PC-3 (cell line): ENCODE data around the gene SNTA1. TPM values are rescaled to one million over a fixed set of nuclear protein-coding genes. Genes with fewer than 3 reads are reported as not detected.
A peak's percentile ranks its signal among the peaks of the same experiment; 100 is the strongest.

Experiments used
- ATAC-seq: fragments of 200-7000 bp; cut with Tn5 transposase; 2 replicates; pipeline ENCODE4 v1.9.1; 2020; ENCODE audit warnings: mild to moderate bottlenecking, moderate library complexity
- BruUV-seq: library from RNA; stranded (reverse); fragments of 400-500 nt; replicated peaks from 2 replicates; lab custom pipeline; 2021; lab: Mats Ljungman, UMichigan
- CTCF ChIA-PET: fragments of 300-600 bp; sonication (Branson Sonifier 250); formaldehyde crosslinking; loops from one replicate; lab custom pipeline; 2022; ENCODE audit warnings: antibody characterized with exemption; lab: Charles Lee
- POLR2A ChIA-PET: fragments of 300-600 bp; sonication (Branson Sonifier 250); formaldehyde crosslinking; loops from one replicate; lab custom pipeline; 2022; ENCODE audit warnings: antibody characterized with exemption; ENCODE audit not compliant: unreplicated experiment; lab: Charles Lee
- DNase-seq: peaks from one replicate; pipeline ENCODE4 v3.0.0-alpha.2; 2015
- H2AFZ ChIP-seq: fragments of 300-600 bp; sonication (generic); 2 replicates; pipeline ENCODE4 v1.6.0; 2016; ENCODE audit warnings: antibody characterized with exemption, low read length
- H3F3A ChIP-seq: fragments of 300-600 bp; sonication (generic); one replicate; pipeline ENCODE4 v1.6.0; 2017; ENCODE audit warnings: antibody characterized with exemption, low read length, control low read depth, mild to moderate bottlenecking; ENCODE audit not compliant: unreplicated experiment
- H3K27ac ChIP-seq: fragments of 300-600 bp; sonication (generic); 2 replicates; pipeline ENCODE4 v1.5.1; 2016; ENCODE audit warnings: mild to moderate bottlenecking, low read length
- H3K27me3 ChIP-seq: fragments of 300-600 bp; sonication (generic); 2 replicates; pipeline ENCODE4 v1.6.1; 2016; ENCODE audit warnings: low read length, mixed read lengths
- H3K36me3 ChIP-seq: fragments of 300-600 bp; sonication (generic); 2 replicates; pipeline ENCODE4 v1.6.1; 2016; ENCODE audit warnings: low read depth, mixed run types, low read length, mixed read lengths
- H3K4me1 ChIP-seq: fragments of 300-600 bp; sonication (generic); 2 replicates; pipeline ENCODE4 v1.5.1; 2016; ENCODE audit warnings: low read length; ENCODE audit not compliant: insufficient read depth
- H3K4me2 ChIP-seq: fragments of 300-600 bp; sonication (generic); 2 replicates; pipeline ENCODE4 v1.6.0; 2016; ENCODE audit warnings: low read length
- H3K4me3 ChIP-seq: fragments of 300-600 bp; sonication (generic); 2 replicates; pipeline ENCODE4 v1.5.1; 2016; ENCODE audit warnings: mild to moderate bottlenecking, low read length, mixed read lengths
- H3K79me2 ChIP-seq: fragments of 300-600 bp; sonication (generic); 2 replicates; pipeline ENCODE4 v1.6.1; 2017; ENCODE audit warnings: low read length, mixed read lengths
- H3K9ac ChIP-seq: fragments of 300-600 bp; sonication (generic); 2 replicates; pipeline ENCODE4 v1.6.0; 2016; ENCODE audit warnings: mild to moderate bottlenecking, low read length
- H3K9me2 ChIP-seq: fragments of 300-600 bp; sonication (generic); replicated peaks from 2 replicates; pipeline ENCODE4 v1.6.1; 2016; ENCODE audit warnings: mixed run types, low read length, mixed read lengths
- H3K9me3 ChIP-seq: fragments of 300-600 bp; sonication (generic); 2 replicates; pipeline ENCODE4 v1.6.1; 2016; ENCODE audit warnings: low read length, mixed read lengths
- H4K20me1 ChIP-seq: fragments of 300-600 bp; sonication (generic); 2 replicates; pipeline ENCODE4 v1.6.1; 2016; ENCODE audit warnings: low read length, mixed read lengths
- CTCF ChIP-seq: fragments of 300-600 bp; sonication (generic); conservative IDR thresholded peaks from 2 replicates; pipeline ENCODE4 v1.5.1; 2017; ENCODE audit warnings: antibody characterized with exemption, low read depth, mild to moderate bottlenecking, low read length
- EZH2 ChIP-seq: fragments of 300-600 bp; sonication (generic); IDR thresholded peaks from one replicate; pipeline ENCODE4 v1.6.1; 2017; ENCODE audit warnings: antibody characterized with exemption, mild to moderate bottlenecking, low read length; ENCODE audit not compliant: unreplicated experiment
- EZH2phosphoT487 ChIP-seq: fragments of 300-600 bp; sonication (generic); IDR thresholded peaks from 2 replicates; pipeline ENCODE4 v1.6.1; 2018; ENCODE audit warnings: mild to moderate bottlenecking, antibody characterized with exemption, low read length, borderline replicate concordance
- intact Hi-C: fragments of 100-400 bp; cut with micrococcal nuclease; formaldehyde crosslinking; loops from 2 replicates; pipeline ENCODE4 v1.9.0; 2023
- total RNA-seq: library from RNA; depleted of rRNA; stranded (reverse); fragments of >200 nt; gene quantifications from 2 replicates; pipeline ENCODE4 v1.2.3, GENCODE V29; 2014

The SNTA1 gene
- total RNA-seq, 1 experiment from 2014 or later = 25.9 TPM

GRCh38 chr20:33444797-33445560 lies 1.4 kb upstream of the SNTA1 start:
- H3K4me1 ChIP-seq = peaks cover 5% of the 10 kb centered on the region; the same call in 1 of the 2 replicates
- no peaks in the 10 kb centered on the region for H3K36me3 ChIP-seq
- H3K79me2 ChIP-seq = no peaks in the 10 kb centered on the region
- H3F3A ChIP-seq = no peaks in the 10 kb centered on the region
- TF ChIP-seq EZH2phosphoT487 = no peak
- TF ChIP-seq CTCF = peak; percentile 60; the same call in 1 of the 2 replicates
- intact Hi-C loops = loop anchor here (10.0 kb wide), 1 partner anchor 180 kb away; no protein-coding TSS in a partner anchor
- no peak overlapping the region for H3K9ac ChIP-seq
- no peaks in the 10 kb centered on the region for H3K9me2 ChIP-seq
- ChIA-PET CTCF (interaction anchor here (0.5 to 1.3 kb wide), 6 partner anchors 25 to 223 kb away, joined by 3 to 12 read pairs (median 3); no protein-coding TSS in a partner anchor), POLR2A (no interaction called here)
- H3K9me3 ChIP-seq = no peaks in the 10 kb centered on the region
- peak overlapping the region; percentile 95 for H3K4me2 ChIP-seq
- no peak overlapping the region for H3K27ac ChIP-seq
- H4K20me1 ChIP-seq = no peaks in the 10 kb centered on the region
- peak; percentile 17 for ATAC-seq
- peak overlapping the region; percentile 99; the same call in 1 of the 2 replicates for H2AFZ ChIP-seq
- no TSS peak for BruUV-seq
- DNase-seq = peak; percentile 48
- peak overlapping the region; percentile 84; the same call in 1 of the 2 replicates for H3K4me3 ChIP-seq
- H3K27me3 ChIP-seq = no peaks in the 10 kb centered on the region

- POLR2A ChIA-PET = interaction anchor here (0.6 kb wide), 3 partner anchors 200 to 1779 kb away, joined by 3 to 12 read pairs (median 4); no protein-coding TSS in a partner anchor
- DNase-seq = no peak
- peak overlapping the region; percentile 42; the same call in 1 of the 2 replicates for H3K9ac ChIP-seq
Measured at GRCh38 chr20:33443006-33443511, 504 bp downstream of the SNTA1 start.

More at GRCh38 chr20:33443006-33443511, 504 bp downstream of the SNTA1 start:
- peak; percentile 19; the same call in 1 of the 2 replicates for ATAC-seq
- CTCF ChIA-PET = interaction anchor here (1.0 kb wide), 1 partner anchor 223 kb away, joined by 3 read pairs; no protein-coding TSS in a partner anchor
- Histone ChIP-seq H3K9me2 (no peaks in the 10 kb centered on the region), H3K9me3 (no peaks in the 10 kb centered on the region), H3K27ac (no peak overlapping the region), H3K4me3 (peak overlapping the region; percentile 84), H3K27me3 (no peaks in the 10 kb centered on the region), H3K79me2 (no peaks in the 10 kb centered on the region), H3K4me1 (peaks cover 5% of the 10 kb centered on the region; the same call in 1 of the 2 replicates), H2AFZ (peak overlapping the region; percentile 99), H3F3A (no peaks in the 10 kb centered on the region), H4K20me1 (no peaks in the 10 kb centered on the region), H3K4me2 (peak overlapping the region; percentile 95), H3K36me3 (no peaks in the 10 kb centered on the region)
- no peak for TF ChIP-seq EZH2
- TF ChIP-seq EZH2phosphoT487 = no peak
- TF ChIP-seq CTCF = no peak
- intact Hi-C loops = loop anchor here (1.0 to 10.0 kb wide), 2 partner anchors 42 to 178 kb away; partner anchors contain the start of gene CDK5RAP1
- no TSS peak for BruUV-seq
